CD4-positive, alpha-beta T cell treated with Interleukin-1 beta for 1 hour (primary cell): Measurements from ENCODE around the gene ALKBH5.
A peak's percentile ranks its signal among the peaks of the same experiment; 100 is the strongest.
"Not testable (repeated sequence)": the region's sequence is repeated elsewhere in the genome, so short reads cannot be mapped to it uniquely, and the experiment has no call there.

Experiments
- DNase-seq, 2 donors: peaks; one replicate each; pipeline ENCODE4 v3.0.0-alpha.2; 2020 to 2022

The ALKBH5 gene

DNA sequence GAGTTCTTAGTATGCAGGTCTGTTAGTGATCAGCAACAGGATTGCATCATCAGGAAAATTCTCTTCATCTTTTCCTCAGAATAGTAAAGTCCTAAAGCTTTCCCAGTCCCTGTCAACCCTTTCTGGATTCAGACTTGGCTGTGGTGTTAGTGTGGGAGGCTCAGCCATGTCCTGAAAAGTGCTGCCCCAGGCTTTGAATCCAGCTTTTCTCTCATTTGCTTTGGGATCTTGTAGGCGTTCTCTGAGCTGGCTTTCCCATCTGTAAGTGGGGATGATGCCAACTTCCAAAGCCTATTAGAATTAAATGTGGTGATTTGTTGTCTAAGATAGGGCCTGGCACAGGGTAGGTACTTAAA lies 3.0 kb downstream of the ALKBH5 start:
- DNase-seq: no peak

DNA sequence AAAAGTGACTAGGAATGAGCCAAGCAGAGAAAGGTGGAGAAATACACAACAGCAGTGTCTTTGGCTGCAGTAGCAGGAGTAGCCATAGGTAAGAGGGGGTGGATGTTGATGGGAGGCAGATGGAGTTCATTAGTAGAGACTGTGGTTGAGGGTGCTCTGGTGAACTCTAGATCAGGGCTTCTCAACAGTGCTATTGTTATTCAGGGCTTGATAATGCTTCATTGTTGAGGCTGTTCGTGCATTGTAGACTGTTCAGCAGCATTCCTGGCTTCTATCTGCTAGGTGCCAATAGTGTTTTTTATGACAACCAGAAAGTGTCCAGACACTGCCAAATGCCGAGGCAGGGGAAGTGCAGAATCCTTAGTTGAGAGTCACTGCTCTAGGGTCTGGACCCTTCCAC lies 3.6 kb downstream of the ALKBH5 start:
- DNase-seq: no peak

DNA sequence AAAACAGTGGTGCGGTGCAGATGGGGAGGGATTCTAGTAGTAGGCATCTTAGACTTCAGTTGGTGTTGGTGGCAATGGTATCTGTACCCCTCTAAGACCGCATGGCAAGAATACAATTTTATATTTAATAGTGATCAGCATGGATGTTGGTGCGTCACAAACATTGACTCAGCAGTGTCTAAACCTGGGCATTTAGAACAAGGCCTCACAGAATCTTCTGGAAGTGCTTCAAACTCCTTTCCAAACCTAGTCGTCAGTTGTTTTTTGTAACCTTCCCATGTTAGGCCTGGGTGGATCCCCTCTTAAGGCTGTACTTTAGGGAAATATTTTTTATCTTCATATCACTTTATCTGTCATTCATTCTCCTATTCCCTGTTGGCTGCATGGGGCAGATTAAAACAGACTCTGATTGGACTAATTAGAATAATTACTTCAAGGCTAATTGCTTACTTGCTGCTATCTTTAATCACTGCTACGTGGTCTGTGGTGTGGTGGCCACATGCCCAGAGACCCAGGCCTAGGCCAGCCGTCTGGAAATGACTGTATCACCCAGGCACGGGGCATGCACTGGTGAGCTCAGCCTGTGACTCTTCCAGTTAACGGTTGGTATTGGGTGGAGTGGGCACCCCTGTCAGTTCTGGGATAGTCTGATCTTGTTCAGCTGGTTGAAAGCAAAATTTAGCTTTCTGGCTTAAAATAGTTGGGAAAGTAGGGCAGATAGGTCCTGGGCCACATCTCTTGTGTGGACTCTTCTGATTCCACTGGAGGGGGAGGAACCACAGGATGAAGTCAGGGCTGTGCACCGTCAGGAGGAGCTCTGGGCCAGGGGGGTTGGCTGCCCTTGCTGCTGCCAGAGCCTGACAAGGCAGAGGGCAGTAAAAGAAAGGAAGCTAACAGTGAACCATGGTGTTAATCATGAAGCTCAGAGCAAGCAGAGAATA lies 4.5 kb downstream of the ALKBH5 start:
- peak in 1 of 2 donors; percentile 5 for DNase-seq

DNA sequence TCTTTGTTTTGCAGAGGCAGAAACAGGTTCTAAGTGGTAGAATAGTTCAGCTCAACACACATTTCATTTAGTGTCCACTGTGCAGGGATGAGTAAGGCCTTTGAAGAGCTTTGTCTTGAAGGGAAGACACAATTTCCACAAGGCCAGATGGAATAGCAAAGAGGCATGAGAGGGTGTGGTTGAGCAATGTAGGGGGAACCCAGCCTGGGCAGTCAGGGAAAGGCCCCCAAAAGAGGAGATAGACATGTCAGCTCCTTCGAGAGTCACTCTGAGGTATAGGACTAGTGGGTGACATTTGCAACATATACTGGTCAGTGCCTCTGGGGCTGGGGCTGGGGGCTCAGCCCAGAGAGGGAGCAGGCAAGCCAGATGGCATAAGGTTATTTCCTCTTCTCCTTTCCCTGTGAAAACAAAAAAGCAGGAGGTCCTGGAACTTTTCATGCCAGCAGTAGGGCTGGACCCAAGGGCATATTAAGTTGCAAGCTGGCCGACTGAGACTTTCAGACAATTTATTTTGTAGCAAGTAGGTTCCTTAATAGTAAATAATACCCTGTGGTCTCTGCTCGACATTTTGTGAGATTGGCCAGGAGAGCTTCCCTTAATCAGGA lies 7.1 kb downstream of the ALKBH5 start:
- no peak for DNase-seq

DNA sequence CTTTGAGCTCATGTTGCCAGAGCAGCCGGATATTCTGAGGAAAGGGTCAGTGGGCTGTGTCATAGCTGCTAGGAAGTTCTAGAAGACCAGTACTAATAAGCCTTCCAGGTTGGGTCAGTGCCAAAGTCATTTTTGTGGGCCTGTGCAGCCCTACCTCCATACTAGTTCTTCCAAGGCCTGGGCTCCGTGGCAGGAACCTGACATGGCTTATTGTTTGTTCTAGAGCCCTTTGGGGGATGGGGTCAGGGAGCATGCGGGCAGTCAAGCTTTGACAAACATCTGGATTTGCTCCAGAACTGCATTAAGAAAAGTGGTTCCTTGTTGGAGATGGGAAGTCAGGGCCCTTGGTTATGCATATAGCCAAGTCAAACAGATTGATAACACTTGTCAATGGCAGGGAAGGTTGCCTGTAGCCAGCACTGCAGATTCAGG lies 7.6 kb downstream of the ALKBH5 start:
- DNase-seq: no peak

DNA sequence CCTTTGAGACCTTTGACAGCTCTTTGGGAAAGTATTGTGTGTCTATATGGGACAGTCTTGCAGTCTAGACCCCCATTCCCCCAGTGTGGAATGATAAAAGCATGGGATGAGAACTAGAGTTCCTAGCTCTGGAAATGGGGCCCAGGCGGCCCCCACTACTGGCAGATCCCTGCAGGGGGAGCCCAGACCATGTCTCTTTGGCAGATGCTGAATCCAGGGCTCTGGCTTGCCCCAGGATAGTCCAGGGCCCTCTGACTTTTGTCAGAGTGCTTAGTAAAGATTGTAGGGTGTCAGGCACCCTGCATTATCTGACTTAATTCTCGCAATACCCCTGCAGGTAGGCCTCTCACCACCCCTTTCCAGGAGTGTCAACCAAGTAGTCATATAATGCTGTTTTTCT lies 8.3 kb downstream of the ALKBH5 start:
- no peak for DNase-seq

DNA sequence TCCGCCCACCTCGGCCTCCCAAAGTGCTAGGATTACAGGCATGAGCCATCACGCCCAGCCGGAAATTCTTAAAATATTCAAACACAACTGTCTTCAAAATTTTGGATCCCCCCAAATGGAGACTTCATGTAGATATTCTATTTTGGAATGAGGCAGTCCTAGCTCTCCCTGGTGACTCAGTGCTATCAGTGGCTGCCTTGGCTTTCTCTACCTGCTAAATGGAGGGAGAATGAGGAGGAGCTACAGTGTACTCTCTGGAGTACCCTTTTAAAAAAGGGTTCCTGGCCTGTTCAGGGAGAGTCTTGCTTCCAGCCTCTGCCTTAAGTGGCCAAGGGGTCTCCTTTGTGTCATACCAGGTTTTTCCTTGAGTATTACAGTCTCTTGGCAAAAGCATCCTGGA lies 10.8 kb downstream of the ALKBH5 start:
- DNase-seq: no peak

DNA sequence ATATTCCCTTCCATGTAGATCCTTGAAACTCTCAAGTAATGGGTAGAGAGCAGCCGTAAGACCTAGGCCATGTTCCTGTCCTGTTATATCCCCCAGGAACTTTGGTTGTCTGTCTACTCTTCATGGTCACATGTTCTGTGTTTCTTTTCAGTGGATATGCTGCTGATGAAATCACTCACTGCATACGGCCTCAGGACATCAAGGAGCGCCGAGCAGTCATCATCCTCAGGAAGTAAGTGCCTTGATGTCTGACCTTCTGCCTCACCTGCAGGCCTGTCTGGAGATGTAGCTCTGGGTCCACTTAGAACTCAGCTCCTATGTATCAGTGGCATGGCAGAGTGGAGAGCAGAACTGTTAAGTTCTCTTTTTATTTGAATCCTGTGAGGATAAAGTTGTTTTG lies 11.2 kb downstream of the ALKBH5 start:
- no peak for DNase-seq

DNA sequence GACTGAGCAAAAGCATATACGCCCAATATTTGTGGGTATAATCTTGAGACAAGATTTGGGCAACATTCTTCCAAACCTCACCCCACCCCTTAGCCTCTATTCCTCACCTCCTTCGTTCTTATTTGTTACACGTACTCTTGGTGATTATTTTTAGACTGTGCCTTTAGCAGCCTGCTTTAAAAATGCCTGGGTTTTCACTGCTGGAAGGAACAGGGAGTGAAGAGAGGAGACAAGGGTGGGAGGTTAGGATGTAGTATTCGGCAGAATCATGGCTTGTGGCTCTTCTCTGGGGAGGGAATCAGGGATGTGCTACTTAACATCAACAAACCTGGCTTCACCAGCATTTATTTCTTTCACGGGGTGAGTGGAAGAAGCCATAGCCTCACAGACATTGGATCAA lies 11.6 kb downstream of the ALKBH5 start:
- DNase-seq: no peak

DNA sequence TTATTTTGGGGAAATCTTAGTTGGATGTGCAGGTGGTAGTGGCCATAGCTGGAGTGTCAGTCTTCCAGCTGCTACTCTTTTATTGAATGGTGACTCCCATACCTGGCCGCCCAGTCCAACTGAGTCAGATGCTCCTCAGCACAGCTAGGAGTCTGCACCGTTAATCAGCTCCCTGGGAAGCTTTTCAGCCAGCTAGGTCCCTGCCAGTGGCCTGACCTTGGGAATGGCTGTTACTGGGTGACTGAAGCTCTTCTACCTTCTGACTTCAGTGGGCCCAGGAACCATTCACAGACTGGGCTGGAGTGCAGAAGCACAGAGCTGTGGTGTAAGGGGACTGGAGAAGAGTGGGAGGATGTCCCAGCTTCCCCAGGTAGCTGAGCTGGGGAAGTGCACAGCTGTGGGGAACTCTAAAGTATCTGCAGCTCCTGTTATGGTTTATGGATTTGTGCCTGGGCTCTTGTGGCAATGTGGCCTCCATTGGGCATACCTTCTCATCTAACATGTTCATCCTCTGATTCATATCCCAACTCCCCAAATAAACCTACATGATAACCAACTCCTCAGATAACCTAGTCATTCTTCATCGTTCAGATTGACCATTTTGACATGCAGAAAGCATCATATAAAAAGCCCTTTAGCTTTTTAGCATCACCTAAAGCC lies 14.0 kb downstream of the ALKBH5 start:
- no peak for DNase-seq

DNA sequence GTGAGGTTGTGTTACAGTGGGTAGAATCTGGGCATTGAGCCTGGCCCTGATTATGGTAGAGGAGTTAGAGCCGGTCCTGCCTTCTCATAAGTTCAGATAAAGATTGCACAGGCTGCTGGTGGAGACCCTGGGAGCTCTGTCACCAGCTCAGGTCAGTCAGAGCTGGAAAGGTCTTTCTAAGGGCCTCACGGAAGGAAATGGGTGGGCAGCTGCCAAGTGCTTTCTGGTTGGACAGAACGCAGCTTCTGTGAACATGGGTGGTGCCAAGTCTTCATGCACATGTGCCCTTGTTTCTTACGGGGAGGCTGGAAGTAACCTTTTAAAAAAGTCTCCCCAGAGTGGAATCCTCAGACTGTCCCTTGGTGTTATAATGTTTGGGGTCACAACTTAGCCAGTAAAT lies 14.9 kb downstream of the ALKBH5 start:
- no peak for DNase-seq

DNA sequence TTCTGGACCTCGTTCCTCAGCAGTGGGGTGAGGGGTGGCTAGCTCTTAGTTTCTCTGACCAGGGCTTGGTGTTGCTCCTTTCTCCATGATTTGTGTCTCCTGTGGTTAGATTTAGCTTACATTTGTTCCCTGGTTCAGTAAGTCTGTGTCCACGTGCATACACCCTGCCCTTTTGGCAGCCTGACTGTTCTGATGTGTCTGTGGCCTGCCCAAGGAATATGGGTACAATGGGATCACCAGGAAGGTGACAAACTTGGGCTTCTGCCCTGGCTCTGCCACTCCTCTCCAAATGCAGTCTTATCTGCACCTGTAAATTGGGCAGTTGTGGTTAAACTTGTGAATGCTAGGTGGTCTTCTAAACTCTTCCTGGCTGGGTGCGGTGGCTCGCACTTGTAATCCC lies 17.5 kb downstream of the ALKBH5 start:
- DNase-seq: no peak

DNA sequence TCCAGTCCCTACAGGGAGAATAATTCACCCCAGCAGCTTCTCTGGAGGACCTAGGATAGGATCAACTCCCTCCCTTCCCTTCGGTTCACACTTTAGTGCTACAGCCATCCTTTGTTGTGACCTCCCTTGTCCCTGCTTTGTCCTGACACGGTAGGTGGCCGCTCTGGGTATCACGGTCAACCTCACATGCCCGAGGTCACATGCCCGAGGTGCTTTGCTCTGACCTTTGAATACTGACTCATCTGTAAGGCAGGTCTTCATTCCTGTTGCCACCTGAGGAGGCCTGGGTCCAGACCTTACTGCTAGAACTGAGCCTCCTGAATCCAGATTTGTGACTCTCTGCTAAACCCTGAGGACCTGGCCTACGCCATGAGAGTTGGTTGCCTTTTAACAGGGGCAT lies 19.7 kb downstream of the ALKBH5 start:
- DNase-seq: no peak

DNA sequence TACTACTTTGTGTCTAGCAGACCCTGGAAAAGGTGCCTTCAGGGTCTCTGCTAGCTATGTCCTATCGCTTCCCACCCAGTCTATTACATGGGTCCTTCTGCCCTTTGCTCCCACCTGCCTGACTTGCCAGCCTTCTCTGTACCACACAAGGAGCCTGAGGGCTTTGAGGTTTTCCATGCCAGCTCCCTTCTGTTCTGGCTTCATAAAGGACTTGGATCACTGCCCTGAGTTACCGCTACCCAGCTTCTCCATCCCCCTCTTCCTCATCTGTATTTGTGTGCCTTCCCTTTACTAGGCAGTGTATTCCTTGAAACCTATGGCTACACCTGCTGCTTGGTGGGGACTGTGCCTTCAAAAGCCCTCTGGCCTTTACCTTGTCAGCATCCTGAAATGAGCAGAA lies 22.2 kb downstream of the ALKBH5 start:
- no peak for DNase-seq

DNA sequence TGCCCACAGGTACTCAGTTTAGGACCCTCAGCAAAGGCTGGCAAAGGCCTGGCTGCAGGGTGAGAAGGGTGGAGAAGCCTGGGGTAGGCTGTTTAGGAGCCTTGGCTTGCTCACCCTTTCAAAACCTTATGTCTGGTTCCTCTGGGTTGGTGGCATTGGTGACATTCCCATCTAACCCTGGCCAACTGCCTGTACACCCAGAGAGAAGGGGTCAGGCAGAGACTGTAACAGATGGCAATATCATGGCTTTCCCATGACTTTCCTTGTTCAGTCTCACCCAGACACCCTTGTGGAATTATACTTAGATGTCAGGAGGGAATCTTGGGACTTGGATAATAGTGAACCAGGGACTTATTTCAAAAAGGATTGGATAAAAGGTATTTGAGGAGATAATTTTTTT lies 23.3 kb downstream of the ALKBH5 start:
- no peak for DNase-seq

DNA sequence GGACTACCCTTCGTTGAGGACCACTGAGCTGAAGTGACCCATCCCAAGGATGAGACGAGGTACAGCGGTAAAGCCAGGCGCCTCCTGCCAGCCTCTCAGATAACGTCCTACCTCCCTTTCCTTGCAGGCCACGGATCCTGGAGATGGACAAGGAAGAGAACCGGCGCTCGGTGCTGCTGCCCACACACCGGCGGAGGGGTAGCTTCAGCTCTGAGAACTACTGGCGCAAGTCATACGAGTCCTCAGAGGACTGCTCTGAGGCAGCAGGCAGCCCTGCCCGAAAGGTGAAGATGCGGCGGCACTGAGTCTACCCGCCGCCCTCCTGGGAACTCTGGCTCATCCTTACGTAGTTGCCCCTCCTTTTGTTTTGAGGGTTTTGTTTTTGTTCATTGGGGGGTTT lies 24.5 kb downstream of the ALKBH5 start:
- DNase-seq: no peak

DNA sequence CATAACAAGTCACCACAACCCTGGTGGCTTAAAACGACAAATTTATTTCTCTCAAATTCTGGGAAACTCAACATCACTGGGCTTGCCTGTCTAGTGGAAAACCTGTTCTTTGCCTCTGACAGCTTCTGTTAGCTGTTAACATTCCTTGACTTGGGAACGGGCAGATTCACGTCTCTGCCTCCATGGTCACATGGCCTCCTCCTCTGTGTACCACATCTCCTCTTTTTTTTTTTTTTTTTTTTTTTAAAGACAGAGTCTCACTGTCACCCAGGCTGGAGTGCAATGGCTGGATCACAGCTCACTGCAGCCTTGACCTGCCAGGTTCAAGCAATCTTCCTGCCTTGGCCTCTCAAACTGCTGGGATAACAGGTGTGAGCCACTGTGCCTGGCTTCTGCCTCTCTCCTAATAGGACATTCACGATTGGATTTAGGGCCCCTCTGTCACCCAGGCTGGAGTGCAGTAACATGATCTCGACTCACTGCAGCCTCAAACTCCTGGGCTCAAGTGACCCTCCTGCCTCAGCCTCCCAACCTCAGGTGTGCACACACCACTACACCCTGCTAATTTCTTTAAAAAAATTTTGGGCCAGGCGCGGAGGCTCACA lies 30.1 kb downstream of the ALKBH5 start:
- DNase-seq: no peak

DNA sequence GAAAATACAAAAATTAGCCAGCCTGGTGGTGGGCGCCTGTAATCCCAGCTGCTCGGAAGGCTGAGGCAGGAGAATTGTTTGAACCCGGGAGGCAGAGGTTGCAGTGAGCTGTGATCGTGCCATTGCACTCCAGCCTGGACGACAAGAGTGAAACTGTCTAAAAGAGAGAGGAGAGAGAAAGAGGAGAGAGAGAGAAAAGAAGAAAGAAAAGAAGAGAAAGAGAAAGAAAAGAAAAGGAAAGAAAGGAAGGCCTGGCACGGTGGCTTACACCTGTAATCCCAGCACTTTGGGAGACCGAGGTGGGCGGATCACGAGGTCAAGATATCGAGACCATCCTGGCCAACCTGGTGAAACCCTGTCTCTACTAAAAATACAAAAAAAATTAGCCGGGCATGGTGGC lies 33.3 kb downstream of the ALKBH5 start:
- not testable (repeated sequence) for DNase-seq

DNA sequence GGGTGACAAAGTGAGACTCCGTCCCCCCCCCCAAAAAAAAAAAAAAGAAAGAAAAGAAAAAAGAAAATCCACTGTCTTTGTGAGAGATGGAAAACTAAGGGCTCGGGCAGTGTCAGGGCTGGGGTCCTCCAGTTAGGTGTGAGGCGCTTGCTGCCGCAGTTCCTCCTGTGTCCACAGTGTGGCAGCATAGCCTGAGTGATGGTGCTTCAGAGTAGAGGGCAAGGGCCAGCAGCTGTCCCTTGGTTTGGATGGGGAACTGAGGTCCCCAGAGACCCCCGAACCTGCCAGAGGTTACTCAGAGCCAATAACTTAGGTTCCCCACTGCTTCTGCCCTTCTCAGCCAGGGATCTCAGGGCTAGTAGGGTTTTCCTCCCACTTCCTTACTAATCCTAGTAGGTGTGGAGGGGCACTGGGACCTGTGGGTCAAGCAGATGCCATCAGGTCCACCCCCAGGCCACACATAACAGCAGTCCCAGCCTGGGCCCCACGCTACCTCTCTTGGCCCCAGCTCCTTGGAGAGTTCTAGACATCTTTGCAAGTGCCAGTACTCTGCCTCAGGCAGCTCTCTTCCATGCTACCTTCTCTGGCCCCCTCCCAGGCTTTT lies 33.9 kb downstream of the ALKBH5 start:
- peak; percentile 73 to 76 for DNase-seq

DNA sequence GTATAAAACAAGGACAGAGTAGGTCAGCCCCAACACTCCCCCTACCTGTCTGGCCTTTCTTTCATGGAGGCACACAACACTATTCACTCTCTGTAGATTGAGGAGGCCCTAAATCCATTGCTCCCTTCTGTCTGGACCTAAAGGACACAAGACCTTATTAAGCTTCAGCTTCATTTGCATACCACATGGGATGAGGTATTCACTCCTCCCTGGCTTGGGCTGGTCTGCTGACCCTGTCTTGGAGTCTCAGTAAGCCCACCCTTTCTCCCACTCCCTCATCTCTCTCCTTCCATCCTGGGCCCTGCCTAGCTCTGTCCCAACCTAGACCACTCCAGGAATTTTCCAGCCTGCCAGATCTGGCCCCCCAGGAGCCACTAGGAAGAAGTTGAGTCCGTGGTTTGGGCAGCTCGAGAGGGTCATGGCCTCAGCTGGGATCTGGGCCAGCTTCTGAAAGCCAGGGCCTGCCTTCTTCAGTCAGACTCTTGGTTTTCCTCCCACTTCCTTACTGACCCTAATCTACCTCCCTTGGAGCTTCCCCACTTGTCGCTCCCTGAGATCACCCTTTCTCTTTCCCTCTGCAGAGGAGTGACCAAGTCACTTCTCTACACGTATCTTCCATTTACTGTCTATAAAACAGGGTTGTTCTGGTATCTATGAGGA lies 35.3 kb downstream of the ALKBH5 start:
- no peak for DNase-seq

DNA sequence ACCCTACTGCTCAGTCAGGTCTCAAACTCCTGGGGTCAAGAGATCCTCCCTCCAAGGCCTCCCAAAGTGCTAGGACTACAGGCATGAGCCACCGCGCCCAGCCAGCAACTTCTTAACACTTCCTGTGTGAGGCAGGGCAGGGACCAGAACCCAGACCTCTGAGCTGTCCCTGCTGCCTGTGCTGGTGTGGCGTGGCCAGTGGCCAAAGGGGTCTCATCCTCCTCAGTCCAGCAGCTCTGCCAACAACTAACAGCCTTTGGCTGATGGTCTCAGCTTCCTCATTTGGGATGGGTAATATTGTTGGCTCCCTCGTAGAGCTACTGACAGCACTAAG lies 40.4 kb downstream of the ALKBH5 start:
- no peak for DNase-seq

DNA sequence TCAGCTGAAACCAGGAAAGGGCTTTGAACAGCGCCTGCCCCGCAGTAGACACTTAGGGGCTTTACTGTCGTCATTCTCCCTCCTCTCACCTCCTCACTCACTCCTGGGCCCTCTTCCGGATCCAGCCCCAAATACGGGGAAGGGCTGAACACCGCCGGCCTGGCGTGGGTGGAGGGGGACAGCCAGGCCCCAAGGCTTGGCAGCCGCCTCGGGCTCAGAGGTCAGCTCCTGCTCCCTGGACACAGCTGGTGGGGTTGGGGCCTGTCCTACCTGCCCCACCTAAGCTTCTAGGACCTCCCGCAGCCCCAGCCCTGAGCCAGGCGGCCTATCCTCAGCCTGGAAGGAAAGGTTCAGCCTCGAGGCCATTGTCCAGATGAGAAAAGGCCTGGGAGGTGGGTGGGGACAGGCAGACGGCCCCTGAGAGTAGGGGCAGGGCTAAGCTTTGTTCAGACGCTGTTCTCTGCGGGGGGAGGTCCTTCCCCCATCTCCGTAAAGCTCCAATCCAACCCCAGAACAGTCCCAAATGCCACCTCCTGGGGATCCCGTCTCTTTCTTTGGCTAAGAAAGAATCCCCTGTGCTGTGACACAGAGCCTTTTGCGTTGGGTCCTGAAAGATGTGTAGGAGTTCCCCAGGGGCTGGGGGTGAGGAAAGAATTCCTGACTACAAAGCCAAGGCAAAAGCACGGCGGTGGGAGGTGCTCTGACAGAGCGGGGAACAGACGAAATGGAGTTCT lies 40.9 kb downstream of the ALKBH5 start:
- DNase-seq: no peak
